Measurements from ENCODE around the gene DSN1. TPM values are rescaled to one million over a fixed set of nuclear protein-coding genes. Genes with fewer than 3 reads are reported as not detected.

Gene DSN1
- total RNA-seq, 1 donor = 8.0 TPM

DNA sequence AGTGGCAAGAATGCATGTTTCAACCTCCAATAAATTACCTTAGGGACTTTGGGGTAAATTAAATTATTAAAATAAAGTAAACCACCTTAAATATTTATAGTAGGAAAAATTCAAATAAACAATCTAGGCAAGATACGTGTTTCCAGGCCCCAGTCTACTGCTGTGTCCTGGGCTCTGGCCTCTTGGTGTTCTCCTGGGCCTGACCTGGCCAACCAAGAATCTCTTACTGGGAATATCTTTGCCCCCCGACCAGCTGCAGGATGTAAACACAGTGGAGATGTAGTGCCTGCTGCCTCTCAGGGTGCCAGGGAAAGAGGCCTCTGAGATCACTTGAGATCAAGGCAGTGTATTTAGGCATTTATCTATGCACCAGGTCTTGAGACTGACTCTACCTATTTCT lies 11.7 kb upstream of the DSN1 start:
- Histone ChIP-seq H3K79me2 (ENCODE audit: insufficient read depth, low read length) (peaks cover 15% of the 10 kb centered on the region), H3K27me3 (ENCODE audit: insufficient read depth, low read length) (no peaks in the 10 kb centered on the region), H4K20me1 (ENCODE audit: insufficient read depth, low read length) (peaks cover 31% of the 10 kb centered on the region), H3K4me1 (ENCODE audit: insufficient read depth, low read length) (no peaks in the 10 kb centered on the region), H3K4me2 (ENCODE audit: insufficient read depth, low read length) (no peak overlapping the region), H3K27ac (ENCODE audit: low read depth, low read length) (no peak overlapping the region), H2AFZ (ENCODE audit: low read length) (no peak overlapping the region), H3K36me3 (ENCODE audit: insufficient read depth, low read length) (peaks cover 46% of the 10 kb centered on the region), H3K9me3 (ENCODE audit: low read depth, low read length) (no peaks in the 10 kb centered on the region), H3K4me3 (ENCODE audit: insufficient read depth, low read length) (no peak overlapping the region)
- TF ChIP-seq, protein P1, sequence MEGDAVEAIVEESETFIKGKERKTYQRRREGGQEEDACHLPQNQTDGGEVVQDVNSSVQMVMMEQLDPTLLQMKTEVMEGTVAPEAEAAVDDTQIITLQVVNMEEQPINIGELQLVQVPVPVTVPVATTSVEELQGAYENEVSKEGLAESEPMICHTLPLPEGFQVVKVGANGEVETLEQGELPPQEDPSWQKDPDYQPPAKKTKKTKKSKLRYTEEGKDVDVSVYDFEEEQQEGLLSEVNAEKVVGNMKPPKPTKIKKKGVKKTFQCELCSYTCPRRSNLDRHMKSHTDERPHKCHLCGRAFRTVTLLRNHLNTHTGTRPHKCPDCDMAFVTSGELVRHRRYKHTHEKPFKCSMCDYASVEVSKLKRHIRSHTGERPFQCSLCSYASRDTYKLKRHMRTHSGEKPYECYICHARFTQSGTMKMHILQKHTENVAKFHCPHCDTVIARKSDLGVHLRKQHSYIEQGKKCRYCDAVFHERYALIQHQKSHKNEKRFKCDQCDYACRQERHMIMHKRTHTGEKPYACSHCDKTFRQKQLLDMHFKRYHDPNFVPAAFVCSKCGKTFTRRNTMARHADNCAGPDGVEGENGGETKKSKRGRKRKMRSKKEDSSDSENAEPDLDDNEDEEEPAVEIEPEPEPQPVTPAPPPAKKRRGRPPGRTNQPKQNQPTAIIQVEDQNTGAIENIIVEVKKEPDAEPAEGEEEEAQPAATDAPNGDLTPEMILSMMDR (IDR thresholded peaks at IDR 0.05; ENCODE audit: extremely low read depth, low read depth, low read length) = no peak
- DNase-seq (ENCODE audit: insufficient read length, low spot score, missing footprints) = peak; percentile 35

DNA sequence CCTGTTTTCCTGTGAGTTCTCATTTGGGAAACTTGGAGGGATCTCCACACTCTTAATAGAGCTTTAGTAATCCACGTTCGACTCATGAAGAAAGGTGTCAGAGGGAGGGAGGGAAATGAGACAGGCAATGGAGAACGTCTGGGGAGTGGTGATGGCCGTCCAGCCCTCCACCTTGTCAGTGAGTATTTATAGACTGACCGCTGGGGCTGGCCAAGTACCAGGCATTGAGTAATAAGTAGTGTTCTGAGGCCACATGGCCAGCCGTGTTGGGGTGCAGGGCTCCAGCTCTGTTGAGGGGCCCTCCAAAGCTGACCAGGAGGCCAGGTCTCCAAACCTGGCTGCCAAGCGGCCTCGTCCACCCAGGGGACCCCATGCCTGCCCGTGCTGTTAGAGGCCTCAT lies 11.3 kb upstream of the DSN1 start:
- H3K4me1 ChIP-seq (ENCODE audit: insufficient read depth, low read length) = no peaks in the 10 kb centered on the region
- peaks cover 46% of the 10 kb centered on the region for H3K36me3 ChIP-seq (ENCODE audit: insufficient read depth, low read length)
- peaks cover 15% of the 10 kb centered on the region for H3K79me2 ChIP-seq (ENCODE audit: insufficient read depth, low read length)
- TF ChIP-seq, protein P1 (IDR thresholded peaks at IDR 0.05; ENCODE audit: extremely low read depth, low read depth, low read length) = no peak
- H2AFZ ChIP-seq (ENCODE audit: low read length) = no peak overlapping the region
- DNase-seq (ENCODE audit: insufficient read length, low spot score, missing footprints) = peak; percentile 89
- H3K9me3 ChIP-seq (ENCODE audit: low read depth, low read length) = no peaks in the 10 kb centered on the region
- H3K4me2 ChIP-seq (ENCODE audit: insufficient read depth, low read length) = no peak overlapping the region
- peak overlapping the region; percentile 37 for H3K27ac ChIP-seq (ENCODE audit: low read depth, low read length)
- peaks cover 31% of the 10 kb centered on the region for H4K20me1 ChIP-seq (ENCODE audit: insufficient read depth, low read length)
- H3K27me3 ChIP-seq (ENCODE audit: insufficient read depth, low read length) = no peaks in the 10 kb centered on the region
- H3K4me3 ChIP-seq (ENCODE audit: insufficient read depth, low read length) = no peak overlapping the region

DNA sequence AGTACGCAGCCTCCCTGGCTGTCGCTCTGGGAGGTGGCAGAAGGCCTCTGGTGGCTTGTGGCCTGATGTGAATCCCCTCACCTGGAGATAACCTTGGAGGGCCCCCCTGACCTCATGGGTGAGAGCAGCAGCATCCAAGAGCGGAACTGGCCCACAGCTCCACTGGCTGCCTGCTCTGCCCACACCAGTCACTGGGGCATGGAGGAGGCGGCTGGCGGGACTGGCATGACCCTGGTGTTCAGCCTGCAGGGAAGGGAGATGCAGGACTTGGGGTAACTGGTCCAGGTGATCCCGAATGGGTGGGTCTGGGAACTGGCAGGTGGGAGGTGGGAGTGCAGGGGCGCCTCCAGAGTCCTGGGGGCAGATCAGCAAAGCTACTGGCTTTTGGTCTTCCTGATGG lies 10.6 kb upstream of the DSN1 start:
- peaks cover 41% of the 10 kb centered on the region for H3K36me3 ChIP-seq (ENCODE audit: insufficient read depth, low read length)
- TF ChIP-seq, protein P1 (IDR thresholded peaks at IDR 0.05; ENCODE audit: extremely low read depth, low read depth, low read length) = no peak
- H3K79me2 ChIP-seq (ENCODE audit: insufficient read depth, low read length) = peaks cover 13% of the 10 kb centered on the region
- H3K27ac ChIP-seq (ENCODE audit: low read depth, low read length) = no peak overlapping the region
- no peaks in the 10 kb centered on the region for H3K9me3 ChIP-seq (ENCODE audit: low read depth, low read length)
- DNase-seq (ENCODE audit: insufficient read length, low spot score, missing footprints) = peak; percentile 43
- no peak overlapping the region for H3K4me2 ChIP-seq (ENCODE audit: insufficient read depth, low read length)
- no peak overlapping the region for H2AFZ ChIP-seq (ENCODE audit: low read length)
- H4K20me1 ChIP-seq (ENCODE audit: insufficient read depth, low read length) = peaks cover 28% of the 10 kb centered on the region
- no peaks in the 10 kb centered on the region for H3K27me3 ChIP-seq (ENCODE audit: insufficient read depth, low read length)
- H3K4me1 ChIP-seq (ENCODE audit: insufficient read depth, low read length) = no peaks in the 10 kb centered on the region
- H3K4me3 ChIP-seq (ENCODE audit: insufficient read depth, low read length) = no peak overlapping the region

DNA sequence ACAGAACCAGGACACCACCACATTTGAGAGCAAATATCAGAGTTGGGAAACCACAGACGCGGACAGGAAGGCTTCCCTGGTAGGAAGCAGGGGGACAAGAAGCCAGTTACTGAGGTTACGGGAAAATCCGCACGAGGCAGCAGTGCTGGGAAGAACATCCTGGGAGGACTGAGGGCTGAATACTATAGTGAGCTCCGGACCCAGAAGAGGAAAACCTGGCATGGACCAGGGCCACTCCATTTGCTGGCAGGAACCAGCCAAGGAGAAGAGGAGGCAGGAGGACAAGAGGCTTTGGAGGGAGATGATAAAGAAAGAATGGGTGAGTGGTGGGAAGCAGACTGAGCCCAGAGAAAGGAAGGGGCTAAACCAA lies 6.1 kb upstream of the DSN1 start:
- peaks cover 4% of the 10 kb centered on the region for H3K4me1 ChIP-seq (ENCODE audit: insufficient read depth, low read length)
- H4K20me1 ChIP-seq (ENCODE audit: insufficient read depth, low read length) = peaks cover 10% of the 10 kb centered on the region
- no peak overlapping the region for H3K4me2 ChIP-seq (ENCODE audit: insufficient read depth, low read length)
- no peaks in the 10 kb centered on the region for H3K27me3 ChIP-seq (ENCODE audit: insufficient read depth, low read length)
- H3K36me3 ChIP-seq (ENCODE audit: insufficient read depth, low read length) = peaks cover 17% of the 10 kb centered on the region
- no peak overlapping the region for H3K27ac ChIP-seq (ENCODE audit: low read depth, low read length)
- TF ChIP-seq, protein P1 (IDR thresholded peaks at IDR 0.05; ENCODE audit: extremely low read depth, low read depth, low read length) = no peak
- no peak overlapping the region for H2AFZ ChIP-seq (ENCODE audit: low read length)
- peaks cover 9% of the 10 kb centered on the region for H3K79me2 ChIP-seq (ENCODE audit: insufficient read depth, low read length)
- peak; percentile 35 for DNase-seq (ENCODE audit: insufficient read length, low spot score, missing footprints)
- H3K9me3 ChIP-seq (ENCODE audit: low read depth, low read length) = no peaks in the 10 kb centered on the region
- H3K4me3 ChIP-seq (ENCODE audit: insufficient read depth, low read length) = no peak overlapping the region
